ENCODE measurements around the gene CCDC28A. TPM values are rescaled to one million over a fixed set of nuclear protein-coding genes. Genes with fewer than 3 reads are reported as not detected.

The CCDC28A gene
- total and polyA plus RNA-seq, 8 donors = 0.58 to 51.9 (median 26.3) TPM

DNA sequence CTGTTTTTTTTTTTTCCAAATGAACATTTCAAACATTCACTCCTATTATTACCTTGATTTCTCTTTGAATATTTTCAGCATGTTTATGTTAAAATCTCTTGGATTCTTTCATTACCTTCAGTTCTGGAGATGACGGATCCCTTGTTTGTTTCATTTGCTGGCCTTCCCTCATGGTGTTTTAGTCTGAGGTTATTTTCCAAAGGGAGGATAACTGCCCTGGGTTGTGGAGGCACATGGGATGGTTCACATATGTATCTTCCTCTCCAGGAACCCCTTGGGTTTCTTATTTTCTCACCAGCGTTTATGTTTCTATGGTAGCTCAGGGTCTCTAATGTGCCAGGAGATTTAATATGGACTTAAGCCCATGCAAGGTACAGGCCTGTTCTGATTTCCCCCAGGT is 58.6 kb downstream of the CCDC28A start:
- Histone ChIP-seq H3K4me3 (no peak overlapping the region), H3K36me3 (no peaks in the 10 kb centered on the region), H3K4me1 (peaks cover 0 to 15% (median 4%) of the 10 kb centered on the region in 4 donors), H3K27ac (no peak overlapping the region), H3K27me3 (no peaks in the 10 kb centered on the region), H3K9me3 (no peaks in the 10 kb centered on the region)
- TF ChIP-seq, protein P1, sequence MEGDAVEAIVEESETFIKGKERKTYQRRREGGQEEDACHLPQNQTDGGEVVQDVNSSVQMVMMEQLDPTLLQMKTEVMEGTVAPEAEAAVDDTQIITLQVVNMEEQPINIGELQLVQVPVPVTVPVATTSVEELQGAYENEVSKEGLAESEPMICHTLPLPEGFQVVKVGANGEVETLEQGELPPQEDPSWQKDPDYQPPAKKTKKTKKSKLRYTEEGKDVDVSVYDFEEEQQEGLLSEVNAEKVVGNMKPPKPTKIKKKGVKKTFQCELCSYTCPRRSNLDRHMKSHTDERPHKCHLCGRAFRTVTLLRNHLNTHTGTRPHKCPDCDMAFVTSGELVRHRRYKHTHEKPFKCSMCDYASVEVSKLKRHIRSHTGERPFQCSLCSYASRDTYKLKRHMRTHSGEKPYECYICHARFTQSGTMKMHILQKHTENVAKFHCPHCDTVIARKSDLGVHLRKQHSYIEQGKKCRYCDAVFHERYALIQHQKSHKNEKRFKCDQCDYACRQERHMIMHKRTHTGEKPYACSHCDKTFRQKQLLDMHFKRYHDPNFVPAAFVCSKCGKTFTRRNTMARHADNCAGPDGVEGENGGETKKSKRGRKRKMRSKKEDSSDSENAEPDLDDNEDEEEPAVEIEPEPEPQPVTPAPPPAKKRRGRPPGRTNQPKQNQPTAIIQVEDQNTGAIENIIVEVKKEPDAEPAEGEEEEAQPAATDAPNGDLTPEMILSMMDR (IDR thresholded peaks at IDR 0.05) = no peak
- no peak for TF ChIP-seq EP300 (IDR thresholded peaks at IDR 0.05)
- no peak for TF ChIP-seq POLR2AphosphoS5 (IDR thresholded peaks at IDR 0.05)
- TF ChIP-seq POLR2A (IDR thresholded peaks at IDR 0.05) = no peak
- DNase-seq = no peak
- WGBS, 5 donors = 96 to 100% (median 96%) methylated on average over 2 of the region's 2 CpGs
- intact Hi-C loops (cut with DNase I; ENCODE audit: low total_unique reads) = no loop called here

DNA sequence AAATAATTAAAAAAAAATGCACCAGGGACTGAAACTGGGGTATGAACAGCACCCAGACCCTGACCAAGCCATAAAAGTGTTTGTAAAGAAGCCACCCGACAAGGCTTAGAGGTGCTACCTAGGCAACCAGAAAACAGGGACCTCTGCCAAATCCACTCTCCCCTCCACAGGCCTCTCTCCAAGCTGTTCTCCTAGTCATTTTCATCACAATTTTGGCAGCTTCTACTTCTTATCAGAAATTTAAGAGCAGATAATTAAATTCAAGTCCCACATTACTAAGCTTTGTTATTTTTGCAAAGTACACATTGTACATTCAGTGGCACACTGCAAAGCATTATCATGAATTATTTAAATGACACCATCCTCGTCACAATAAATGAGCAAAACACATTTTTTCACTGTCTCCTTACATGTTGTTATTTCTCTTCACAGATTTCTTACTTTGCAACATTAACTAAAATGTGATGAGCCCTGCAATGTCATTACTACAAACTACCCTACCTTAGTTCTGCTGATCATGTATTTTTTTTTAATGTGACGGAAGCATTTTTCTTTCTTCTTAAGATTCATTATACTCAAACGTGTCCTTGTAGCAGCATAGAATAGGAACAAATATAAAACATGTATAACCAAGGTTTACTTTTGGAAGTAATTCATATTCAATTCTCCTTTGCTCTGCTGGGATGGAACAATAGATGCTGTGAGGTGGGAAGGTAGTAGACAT is 60.4 kb downstream of the CCDC28A start:
- intact Hi-C loops (cut with DNase I; ENCODE audit: low total_unique reads) = no loop called here
- Histone ChIP-seq H3K4me1 (peaks cover 0 to 15% (median 4%) of the 10 kb centered on the region in 4 donors), H3K36me3 (no peaks in the 10 kb centered on the region), H3K4me3 (no peak overlapping the region), H3K9me3 (no peaks in the 10 kb centered on the region), H3K27me3 (no peaks in the 10 kb centered on the region), H3K27ac (no peak overlapping the region)
- WGBS, 5 donors = 42 to 56% (median 46%) methylated on average over 4 of the region's 4 CpGs
- TF ChIP-seq POLR2A (IDR thresholded peaks at IDR 0.05) (no peak), EP300 (IDR thresholded peaks at IDR 0.05) (no peak), POLR2AphosphoS5 (IDR thresholded peaks at IDR 0.05) (no peak)
- TF ChIP-seq, protein P1 (IDR thresholded peaks at IDR 0.05) = no peak
- peak; percentile 29 to 78 for DNase-seq

DNA sequence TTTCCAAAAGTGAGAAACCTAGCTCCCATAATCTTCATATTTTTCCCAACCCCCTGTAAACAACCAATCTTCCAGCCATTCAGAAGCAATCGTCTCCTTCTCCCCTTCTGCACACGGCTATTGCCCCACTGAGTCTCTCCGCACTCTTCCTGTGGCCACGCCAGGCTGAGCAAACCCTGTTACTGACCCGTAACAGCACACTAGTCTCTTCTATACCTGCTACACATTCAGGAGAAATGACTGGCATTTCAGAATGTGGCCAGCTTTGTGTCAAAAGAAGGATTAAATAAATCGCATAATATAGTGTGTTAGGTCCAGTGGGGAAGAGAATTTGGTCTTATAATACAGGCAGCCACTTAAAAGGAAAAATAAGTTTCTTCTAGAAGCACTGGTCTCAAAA is 63.7 kb downstream of the CCDC28A start:
- TF ChIP-seq POLR2AphosphoS5 (IDR thresholded peaks at IDR 0.05) = no peak
- TF ChIP-seq, protein P1 (IDR thresholded peaks at IDR 0.05) = no peak
- no peak for TF ChIP-seq POLR2A (IDR thresholded peaks at IDR 0.05)
- TF ChIP-seq EP300 (IDR thresholded peaks at IDR 0.05) = no peak
- 89 to 95% (median 92%) methylated on average over 6 of the region's 6 CpGs for WGBS, 5 donors
- Histone ChIP-seq H3K27ac (no peak overlapping the region), H3K27me3 (no peaks in the 10 kb centered on the region), H3K9me3 (no peaks in the 10 kb centered on the region), H3K4me1 (peaks cover 0 to 15% (median 4%) of the 10 kb centered on the region in 4 donors), H3K4me3 (no peak overlapping the region), H3K36me3 (no peaks in the 10 kb centered on the region)
- no peak for DNase-seq
- intact Hi-C loops (cut with DNase I; ENCODE audit: low total_unique reads) = no loop called here

Other genes starting within 250 kb of the CCDC28A start
- under 1 TPM in 1 of 5 donors, not detected in 4; 0.18 TPM for gene ECT2L, start 22.3 kb downstream of the CCDC28A start, total RNA-seq
- gene ECT2L, start 22.3 kb downstream of the CCDC28A start, polyA plus RNA-seq = under 1 TPM in 1 of 3 donors, not detected in 2; 0.08 TPM
- gene REPS1, start 214.5 kb downstream of the CCDC28A start, total RNA-seq = 10 to 100 TPM; 40.8 to 85.4 (median 43.8) TPM
- 10 to 100 TPM; 11.8 to 39.4 (median 31.2) TPM for gene REPS1, start 214.5 kb downstream of the CCDC28A start, polyA plus RNA-seq

Data from stomach (tissue), 9 donors.